Measurements from ENCODE around the gene SYNJ2.

The SYNJ2 gene

DNA sequence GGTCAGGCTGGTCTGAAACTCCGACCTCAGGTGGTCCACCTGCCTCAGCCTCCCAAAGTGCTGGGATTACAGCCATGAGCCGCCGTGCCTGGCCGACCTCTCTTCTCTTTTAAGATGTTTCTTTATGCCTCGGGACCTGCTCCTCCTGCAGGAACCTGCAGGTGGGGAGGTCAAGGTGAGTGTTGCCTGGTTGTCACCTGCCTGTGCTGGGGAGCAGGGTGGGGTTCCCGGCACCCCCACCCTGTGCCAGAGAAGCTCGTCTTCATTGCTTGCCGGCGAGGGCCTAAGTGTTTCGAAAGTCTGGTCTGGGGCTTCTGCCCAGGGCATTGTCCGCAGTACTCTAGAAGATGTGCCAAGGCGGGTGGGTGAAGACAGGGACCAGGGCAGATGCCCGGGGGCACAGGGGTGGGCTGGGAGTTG lies 36.0 kb downstream of the SYNJ2 start:
- TF ChIP-seq EZH2 (optimal IDR thresholded peaks at IDR 0.05; ENCODE audit: low read depth, low read length) (no peak), EZH2phosphoT487 (IDR thresholded peaks at IDR 0.05; ENCODE audit: low read length) (no peak)
- TF ChIP-seq, protein P1, sequence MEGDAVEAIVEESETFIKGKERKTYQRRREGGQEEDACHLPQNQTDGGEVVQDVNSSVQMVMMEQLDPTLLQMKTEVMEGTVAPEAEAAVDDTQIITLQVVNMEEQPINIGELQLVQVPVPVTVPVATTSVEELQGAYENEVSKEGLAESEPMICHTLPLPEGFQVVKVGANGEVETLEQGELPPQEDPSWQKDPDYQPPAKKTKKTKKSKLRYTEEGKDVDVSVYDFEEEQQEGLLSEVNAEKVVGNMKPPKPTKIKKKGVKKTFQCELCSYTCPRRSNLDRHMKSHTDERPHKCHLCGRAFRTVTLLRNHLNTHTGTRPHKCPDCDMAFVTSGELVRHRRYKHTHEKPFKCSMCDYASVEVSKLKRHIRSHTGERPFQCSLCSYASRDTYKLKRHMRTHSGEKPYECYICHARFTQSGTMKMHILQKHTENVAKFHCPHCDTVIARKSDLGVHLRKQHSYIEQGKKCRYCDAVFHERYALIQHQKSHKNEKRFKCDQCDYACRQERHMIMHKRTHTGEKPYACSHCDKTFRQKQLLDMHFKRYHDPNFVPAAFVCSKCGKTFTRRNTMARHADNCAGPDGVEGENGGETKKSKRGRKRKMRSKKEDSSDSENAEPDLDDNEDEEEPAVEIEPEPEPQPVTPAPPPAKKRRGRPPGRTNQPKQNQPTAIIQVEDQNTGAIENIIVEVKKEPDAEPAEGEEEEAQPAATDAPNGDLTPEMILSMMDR (IDR thresholded peaks at IDR 0.05; ENCODE audit: low read length), result no peak
- H3K36me3 ChIP-seq (replicated peaks; ENCODE audit: insufficient read depth, low read length), result no peaks in the 10 kb centered on the region

DNA sequence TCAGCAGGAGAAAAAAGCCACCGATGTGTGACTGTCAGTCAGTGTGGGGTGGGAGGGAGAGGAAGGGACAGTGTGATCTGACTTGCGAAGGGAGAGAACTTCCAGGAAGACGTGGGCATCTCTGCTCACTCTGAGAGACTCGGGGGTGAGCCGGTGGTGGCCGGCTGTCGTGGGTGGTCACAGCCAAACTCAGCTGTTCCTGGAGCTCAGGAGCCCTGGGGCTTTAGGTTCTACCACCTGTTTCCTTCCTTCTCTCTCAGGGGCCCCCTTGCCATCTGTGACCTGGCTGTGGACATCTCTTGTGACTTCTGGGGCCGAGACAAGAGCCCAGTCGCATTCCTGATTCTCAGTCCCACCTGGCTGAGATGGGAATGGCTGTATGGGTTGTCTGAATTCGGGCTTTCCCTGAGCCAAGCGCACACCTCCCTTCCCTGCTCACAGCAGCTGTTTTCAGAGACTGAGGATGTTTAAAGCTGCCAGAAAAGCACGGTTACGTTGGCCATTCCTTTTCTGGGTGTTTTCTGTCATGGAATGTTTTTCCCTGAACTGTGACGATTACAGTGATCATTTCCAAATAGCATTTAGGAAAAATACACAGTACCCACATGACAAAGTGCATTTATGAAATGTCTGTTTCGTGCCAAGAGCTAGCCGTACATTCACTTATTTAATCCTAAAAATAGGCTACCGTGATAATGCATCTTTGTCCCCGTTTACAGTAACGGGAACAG lies 36.5 kb downstream of the SYNJ2 start:
- DNase-seq, result no peak
- Histone ChIP-seq H3K4me3 (ENCODE audit: low read length) (no peak overlapping the region), H3K79me2 (ENCODE audit: low read length) (peaks cover 21% of the 10 kb centered on the region)

More for the DNA sequence above, 36.0 kb downstream of the SYNJ2 start:
- no peaks in the 10 kb centered on the region for H3K27me3 ChIP-seq (replicated peaks; ENCODE audit: insufficient read depth, low read length)
- H3K9me3 ChIP-seq (replicated peaks; ENCODE audit: insufficient read depth, low read length), result no peaks in the 10 kb centered on the region
- no peak overlapping the region for H3K4me3 ChIP-seq (ENCODE audit: low read length)
- peaks cover 25% of the 10 kb centered on the region for H3K79me2 ChIP-seq (ENCODE audit: low read length)
- no peak overlapping the region for H3K4me2 ChIP-seq (ENCODE audit: low read depth, low read length)
- H3K4me1 ChIP-seq (ENCODE audit: low read length), result no peaks in the 10 kb centered on the region
- DNase-seq, result no peak
- no peak overlapping the region for H3K9ac ChIP-seq (ENCODE audit: low read length)
- no peak overlapping the region for H3K27ac ChIP-seq (ENCODE audit: low read length)
- H3F3A ChIP-seq (ENCODE audit: insufficient read depth, low read length), result no peaks in the 10 kb centered on the region
- no peaks in the 10 kb centered on the region for H4K20me1 ChIP-seq (ENCODE audit: insufficient read depth, low read length)
- H2AFZ ChIP-seq (ENCODE audit: low read length), result no peak overlapping the region
- no peaks in the 10 kb centered on the region for H3K9me2 ChIP-seq (replicated peaks; ENCODE audit: insufficient read depth, low read length)

DNA sequence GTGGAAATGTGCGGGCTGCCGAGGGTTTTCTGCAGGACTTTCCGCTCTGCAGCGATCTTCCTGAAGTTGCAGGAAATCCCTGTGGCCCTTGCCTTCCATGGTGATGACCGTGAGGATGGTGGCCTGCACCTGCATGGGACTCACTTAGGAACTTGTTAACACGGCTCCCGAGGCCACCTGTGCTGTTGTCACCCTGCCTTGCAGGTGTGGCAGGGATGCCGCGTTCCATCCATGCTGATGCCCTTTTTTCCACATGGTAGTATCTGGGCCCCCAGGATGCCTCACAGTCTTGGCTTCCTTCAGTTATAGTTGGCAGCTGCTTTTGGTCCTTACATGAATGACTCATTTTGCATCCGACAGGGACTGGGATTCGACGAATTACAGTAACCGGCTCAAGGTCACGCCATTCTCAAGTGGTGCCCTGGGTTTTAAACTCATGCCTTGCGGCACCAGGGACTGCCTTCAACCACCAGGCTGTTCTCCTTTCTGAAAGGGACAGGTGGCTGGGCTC lies 37.2 kb downstream of the SYNJ2 start:
- no peaks in the 10 kb centered on the region for H3K36me3 ChIP-seq (replicated peaks; ENCODE audit: insufficient read depth, low read length)
- H3K79me2 ChIP-seq (ENCODE audit: low read length), result peaks cover 20% of the 10 kb centered on the region
- TF ChIP-seq, protein P1 (IDR thresholded peaks at IDR 0.05; ENCODE audit: low read length), result no peak
- TF ChIP-seq EZH2 (optimal IDR thresholded peaks at IDR 0.05; ENCODE audit: low read depth, low read length) (no peak), EZH2phosphoT487 (IDR thresholded peaks at IDR 0.05; ENCODE audit: low read length) (no peak)

More for the DNA sequence above, 36.5 kb downstream of the SYNJ2 start:
- no peaks in the 10 kb centered on the region for H3F3A ChIP-seq (ENCODE audit: insufficient read depth, low read length)
- H3K27me3 ChIP-seq (replicated peaks; ENCODE audit: insufficient read depth, low read length), result no peaks in the 10 kb centered on the region
- no peaks in the 10 kb centered on the region for H4K20me1 ChIP-seq (ENCODE audit: insufficient read depth, low read length)
- no peaks in the 10 kb centered on the region for H3K4me1 ChIP-seq (ENCODE audit: low read length)
- no peak overlapping the region for H2AFZ ChIP-seq (ENCODE audit: low read length)
- TF ChIP-seq, protein P1 (IDR thresholded peaks at IDR 0.05; ENCODE audit: low read length), result no peak
- no peak for TF ChIP-seq EZH2phosphoT487 (IDR thresholded peaks at IDR 0.05; ENCODE audit: low read length)
- no peaks in the 10 kb centered on the region for H3K9me3 ChIP-seq (replicated peaks; ENCODE audit: insufficient read depth, low read length)
- no peak overlapping the region for H3K9ac ChIP-seq (ENCODE audit: low read length)
- H3K27ac ChIP-seq (ENCODE audit: low read length), result no peak overlapping the region
- no peaks in the 10 kb centered on the region for H3K36me3 ChIP-seq (replicated peaks; ENCODE audit: insufficient read depth, low read length)
- no peak overlapping the region for H3K4me2 ChIP-seq (ENCODE audit: low read depth, low read length)
- no peaks in the 10 kb centered on the region for H3K9me2 ChIP-seq (replicated peaks; ENCODE audit: insufficient read depth, low read length)

More for the DNA sequence above, 37.2 kb downstream of the SYNJ2 start:
- no peak overlapping the region for H3K9ac ChIP-seq (ENCODE audit: low read length)
- H3K27ac ChIP-seq (ENCODE audit: low read length), result no peak overlapping the region
- no peak overlapping the region for H2AFZ ChIP-seq (ENCODE audit: low read length)
- no peak for DNase-seq
- H3K4me1 ChIP-seq (ENCODE audit: low read length), result no peaks in the 10 kb centered on the region
- H3K9me2 ChIP-seq (replicated peaks; ENCODE audit: insufficient read depth, low read length), result no peaks in the 10 kb centered on the region
- no peaks in the 10 kb centered on the region for H3K9me3 ChIP-seq (replicated peaks; ENCODE audit: insufficient read depth, low read length)
- H3F3A ChIP-seq (ENCODE audit: insufficient read depth, low read length), result no peaks in the 10 kb centered on the region
- H3K4me3 ChIP-seq (ENCODE audit: low read length), result no peak overlapping the region
- H3K27me3 ChIP-seq (replicated peaks; ENCODE audit: insufficient read depth, low read length), result no peaks in the 10 kb centered on the region
- H3K4me2 ChIP-seq (ENCODE audit: low read depth, low read length), result no peak overlapping the region
- no peaks in the 10 kb centered on the region for H4K20me1 ChIP-seq (ENCODE audit: insufficient read depth, low read length)

Measured in MM.1S (cell line).